ENCODE results near the gene NXF3. TPM values are rescaled to one million over a fixed set of nuclear protein-coding genes. Genes with fewer than 3 reads are reported as not detected.

NXF3 gene
- total and polyA plus RNA-seq, 2 donors (not counting 3 experiments of a cell fraction or from before 2014, with no cell fraction given), result not detected

DNA sequence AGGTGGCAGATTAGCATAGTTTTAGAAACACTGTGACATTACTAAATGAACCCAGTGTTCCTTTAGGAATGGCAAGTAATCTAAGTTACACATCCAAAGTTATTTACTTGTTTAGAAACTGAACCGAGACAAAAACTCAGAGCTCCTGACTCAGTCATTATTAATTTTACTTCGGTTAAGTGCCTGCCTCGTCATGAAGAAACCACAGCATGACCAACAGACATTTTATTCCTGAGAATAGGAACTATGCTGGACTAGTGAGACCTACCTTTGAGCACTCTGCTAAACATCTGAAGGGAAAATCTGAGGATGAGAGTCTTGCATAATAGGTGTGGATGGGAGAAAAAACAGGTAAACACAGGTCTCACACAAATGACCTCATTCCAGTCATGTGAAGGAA, 31.5 kb downstream of the NXF3 start:
- intact Hi-C loops (cut with micrococcal nuclease) (loop anchor here (5.0 kb wide), 1 partner anchor 96 kb away; no protein-coding TSS in a partner anchor), dilution Hi-C loops (cut with MboI; ENCODE audit: extremely low pct_ligation_motif_present, low sequenced_read_pairs) (no loop called here)
- H2AFZ ChIP-seq (ENCODE audit: low read depth, low read length), result no peak overlapping the region
- H3K36me3 ChIP-seq (ENCODE audit: control insufficient read depth in 2 of 2, extremely low read depth in 1 of 2, insufficient read depth in 2 of 2, low read length in 2 of 2), result no peaks in the 10 kb centered on the region
- BruUV-seq (replicated peaks), result no TSS peak
- H3K4me1 ChIP-seq (ENCODE audit: control insufficient read depth, extremely low read depth, insufficient read depth, low read length), result no peaks in the 10 kb centered on the region
- POLR2A ChIA-PET, result no interaction called here
- H3K27ac ChIP-seq (ENCODE audit: insufficient read depth, low read depth, low read length), result no peak overlapping the region
- H3K4me2 ChIP-seq (ENCODE audit: insufficient read depth, low read length), result no peak overlapping the region
- no peaks in the 10 kb centered on the region for H3K79me2 ChIP-seq (ENCODE audit: control insufficient read depth, insufficient read depth, low read length)
- H3K27me3 ChIP-seq (ENCODE audit: control insufficient read depth in 2 of 2, insufficient read depth in 2 of 2, low read length in 2 of 2), result no peaks in the 10 kb centered on the region
- no peak for TF ChIP-seq POLR2A (IDR thresholded peaks at IDR 0.05; ENCODE audit: low read depth, low read length)
- no peak for TF ChIP-seq CTCF (IDR thresholded peaks at IDR 0.05; ENCODE audit: extremely low read depth in 1 of 2, insufficient read depth in 1 of 2, low read depth in 1 of 2, low read length in 2 of 2)
- no peak for TF ChIP-seq JUN (IDR thresholded peaks at IDR 0.05; ENCODE audit: borderline replicate concordance, insufficient read depth, insufficient read length, low read depth)
- no peak for TF ChIP-seq MAX (IDR thresholded peaks at IDR 0.05; ENCODE audit: insufficient read depth, insufficient read length)
- TF ChIP-seq POLR2AphosphoS5 (IDR thresholded peaks at IDR 0.05; ENCODE audit: insufficient read depth, low read depth, low read length), result no peak
- no peak for TF ChIP-seq FOS (IDR thresholded peaks at IDR 0.05; ENCODE audit: borderline replicate concordance, insufficient read depth, low read length)
- no peak for TF ChIP-seq EZH2 (IDR thresholded peaks at IDR 0.05; ENCODE audit: borderline replicate concordance, low read depth, low read length, severe bottlenecking)
- TF ChIP-seq GATA2 (IDR thresholded peaks at IDR 0.05; ENCODE audit: insufficient read depth, insufficient read length, low read depth, low read length), result no peak
- TF ChIP-seq MYC (IDR thresholded peaks at IDR 0.05; ENCODE audit: low read depth, low read length), result no peak
- H3K4me3 ChIP-seq (replicated peaks in 1 of 3; ENCODE audit: insufficient read depth in 1 of 3, low read depth in 1 of 3, low read length in 3 of 3), result no peak overlapping the region
- no peaks in the 10 kb centered on the region for H3K9me1 ChIP-seq (replicated peaks; ENCODE audit: control insufficient read depth, extremely low read depth, insufficient read depth, low read length)
- CTCF ChIA-PET, result no interaction called here
- FAIRE-seq (no peak), DNase-seq (ENCODE audit: low read depth, low spot score) (no peak)
- H3K9ac ChIP-seq (replicated peaks; ENCODE audit: extremely low read depth, insufficient read depth, low read length), result no peak overlapping the region
- no peaks in the 10 kb centered on the region for H3K9me3 ChIP-seq (replicated peaks; ENCODE audit: control insufficient read depth, insufficient read depth, low read length)
- no peaks in the 10 kb centered on the region for H4K20me1 ChIP-seq (replicated peaks; ENCODE audit: control insufficient read depth, extremely low read depth, insufficient read depth, low read length)

Measured in endothelial cell of umbilical vein (primary cell).